Measurements from ENCODE around the gene ETNK2.

The ETNK2 gene

GRCh38 chr1:204127597-204128242 lies 24.1 kb downstream of the ETNK2 start:
- H3K27ac ChIP-seq = peak overlapping the region; percentile 47
- peak; percentile 100 for TF ChIP-seq CTCF (conservative IDR thresholded peaks at IDR 0.05)

GRCh38 chr1:204126956-204127355 lies 24.9 kb downstream of the ETNK2 start:
- TF ChIP-seq CTCF (conservative IDR thresholded peaks at IDR 0.05) = no peak
- peak overlapping the region; percentile 43 for H3K27ac ChIP-seq

GRCh38 chr1:204126386-204126785 lies 25.5 kb downstream of the ETNK2 start:
- peak overlapping the region; percentile 43 for H3K27ac ChIP-seq
- TF ChIP-seq CTCF (conservative IDR thresholded peaks at IDR 0.05) = no peak

- H3K27ac ChIP-seq = peak overlapping the region; percentile 43; the same call in 1 of the 2 replicates
- TF ChIP-seq CTCF (conservative IDR thresholded peaks at IDR 0.05) = no peak
Observed at GRCh38 chr1:204125759-204126351, 26.0 kb downstream of the ETNK2 start.

DNA sequence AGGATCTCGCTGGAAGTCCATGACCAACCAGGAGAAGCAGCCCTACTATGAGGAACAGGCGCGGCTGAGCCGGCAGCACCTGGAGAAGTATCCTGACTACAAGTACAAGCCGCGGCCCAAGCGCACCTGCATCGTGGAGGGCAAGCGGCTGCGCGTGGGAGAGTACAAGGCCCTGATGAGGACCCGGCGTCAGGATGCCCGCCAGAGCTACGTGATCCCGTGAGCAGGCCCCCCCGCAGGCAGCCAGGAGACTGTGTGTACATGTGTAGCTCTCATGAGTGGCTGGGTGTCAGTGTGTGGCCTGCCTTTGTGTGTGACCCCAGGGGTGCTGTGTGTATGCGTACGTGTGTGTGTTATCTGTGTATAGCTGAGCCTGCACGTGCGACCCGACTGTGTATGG lies 27.2 kb downstream of the ETNK2 start:
- TF ChIP-seq CTCF (conservative IDR thresholded peaks at IDR 0.05) = no peak
- H3K27ac ChIP-seq = no peak overlapping the region

DNA sequence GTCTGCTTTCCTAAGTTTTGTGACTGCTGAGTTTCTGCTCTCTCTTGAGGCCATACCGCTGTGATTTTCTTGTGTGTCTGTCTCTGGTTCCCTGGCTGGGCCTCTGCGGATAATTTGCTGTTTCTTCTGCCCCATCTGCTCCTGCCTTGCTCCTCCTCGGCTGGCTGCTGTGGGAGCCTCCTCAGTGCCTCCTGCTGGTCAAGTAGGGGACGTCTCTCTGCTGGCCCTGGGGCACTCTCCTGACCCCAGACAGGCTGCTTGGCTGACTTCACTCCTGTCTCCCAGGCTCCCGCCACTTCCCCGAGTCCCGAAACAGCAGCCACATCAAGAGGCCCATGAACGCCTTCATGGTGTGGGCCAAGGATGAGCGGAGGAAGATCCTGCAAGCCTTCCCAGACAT lies 28.5 kb downstream of the ETNK2 start:
- H3K27ac ChIP-seq = no peak overlapping the region
- peak; percentile 36 for TF ChIP-seq CTCF (conservative IDR thresholded peaks at IDR 0.05)

- no peak overlapping the region for H3K27ac ChIP-seq
- TF ChIP-seq CTCF (conservative IDR thresholded peaks at IDR 0.05) = no peak
Observed at GRCh38 chr1:204121840-204122555, 29.8 kb downstream of the ETNK2 start.
